ENCODE measurements around the gene LRBA. TPM values are rescaled to one million over a fixed set of nuclear protein-coding genes. Genes with fewer than 3 reads are reported as not detected.

The LRBA gene
- total RNA-seq, 1 donor from 2014 or later, result 54.0 TPM

DNA sequence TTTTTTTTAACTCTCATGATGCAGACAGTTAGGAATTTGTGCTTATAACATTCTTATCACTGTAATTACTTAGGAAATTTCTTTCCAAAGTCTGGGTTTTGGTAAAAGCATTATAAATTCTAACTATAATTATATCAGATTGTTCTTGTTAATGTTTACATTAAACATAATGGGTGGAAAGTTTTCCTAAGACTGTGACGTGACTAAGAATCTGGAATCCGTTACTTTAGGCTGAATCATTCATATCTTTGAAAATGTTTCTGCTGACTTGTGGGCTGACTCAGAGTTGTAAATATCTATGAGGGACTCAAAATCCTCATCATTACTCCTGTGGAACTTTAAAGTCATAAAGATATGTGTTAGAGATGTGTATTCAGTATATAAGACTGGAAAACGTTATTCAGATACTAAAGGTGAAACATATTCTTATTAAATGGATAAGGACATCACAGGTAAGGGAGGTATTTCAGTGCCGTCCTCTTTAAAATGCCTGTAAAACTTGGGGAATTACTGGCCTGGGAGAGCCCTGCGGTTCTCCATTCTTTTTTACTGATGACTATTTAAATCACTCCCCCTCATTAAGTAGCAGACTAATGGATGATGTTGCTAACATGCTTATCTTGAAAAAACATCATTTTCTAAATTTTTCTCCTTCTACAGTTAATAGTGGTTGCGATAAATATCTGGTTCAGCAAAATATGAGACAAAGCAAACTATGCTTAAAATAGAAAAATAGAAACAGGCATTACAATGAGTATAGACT lies 777.8 kb downstream of the LRBA start:
- H3K27me3 Mint-ChIP-seq, result peaks cover 12% of the 10 kb centered on the region
- no peaks in the 10 kb centered on the region for H3K36me3 Mint-ChIP-seq (ENCODE audit: low read depth)
- intact Hi-C loops (cut with micrococcal nuclease), result no loop called here
- no peaks in the 10 kb centered on the region for H3K9me3 Mint-ChIP-seq
- no peak for DNase-seq
- H3K4me1 Mint-ChIP-seq, result no peaks in the 10 kb centered on the region
- H3K4me3 Mint-ChIP-seq, result no peak overlapping the region
- no peak overlapping the region for H3K27ac Mint-ChIP-seq

DNA sequence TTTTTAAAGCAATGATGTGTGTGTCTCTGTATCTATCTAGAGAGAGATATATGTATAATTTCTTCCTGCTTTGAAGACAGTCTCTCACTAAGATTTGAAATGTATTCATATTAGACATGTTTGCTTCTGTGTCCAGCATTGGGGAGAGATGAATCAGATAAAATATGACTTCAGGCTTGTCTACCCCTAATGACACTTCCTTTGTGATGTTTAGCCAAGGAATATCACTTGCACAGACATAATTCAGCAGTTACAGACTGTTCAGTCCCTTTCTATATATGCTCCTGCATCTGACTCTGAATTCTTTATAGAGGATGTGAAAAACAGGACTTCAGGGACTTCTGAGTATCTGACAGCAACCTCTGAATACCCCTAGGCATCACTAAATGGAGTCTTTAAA lies 778.5 kb downstream of the LRBA start:
- H3K4me1 Mint-ChIP-seq, result no peaks in the 10 kb centered on the region
- no peak overlapping the region for H3K4me3 Mint-ChIP-seq
- no peak overlapping the region for H3K27ac Mint-ChIP-seq
- H3K27me3 Mint-ChIP-seq, result peaks cover 15% of the 10 kb centered on the region
- H3K36me3 Mint-ChIP-seq (ENCODE audit: low read depth), result no peaks in the 10 kb centered on the region
- intact Hi-C loops (cut with micrococcal nuclease), result no loop called here
- DNase-seq, result no peak
- no peaks in the 10 kb centered on the region for H3K9me3 Mint-ChIP-seq

DNA sequence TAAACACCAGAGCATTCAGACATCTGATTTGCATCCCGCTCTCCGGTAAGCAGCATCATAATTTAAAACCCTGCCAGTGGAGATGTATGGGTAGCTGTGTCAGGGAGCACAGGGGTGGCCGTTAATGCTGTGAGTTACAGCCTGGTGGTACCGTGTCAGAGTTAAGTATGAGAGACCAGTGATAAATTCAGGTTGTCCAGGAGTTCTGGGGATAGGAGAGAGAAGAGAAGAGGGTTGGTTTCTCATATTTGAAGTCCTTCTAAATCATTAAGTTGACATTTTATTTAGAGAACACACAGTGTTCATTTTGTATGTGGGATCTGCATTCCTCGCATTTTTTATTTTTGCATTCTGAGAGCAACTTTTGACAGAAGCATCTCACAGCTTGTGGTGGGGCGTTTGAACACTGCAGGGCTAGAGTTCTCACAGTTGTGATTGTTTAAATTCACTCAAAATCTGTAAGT lies 779.2 kb downstream of the LRBA start:
- DNase-seq, result no peak
- Mint-ChIP-seq H3K27me3 (peaks cover 17% of the 10 kb centered on the region), H3K4me3 (no peak overlapping the region), H3K27ac (no peak overlapping the region), H3K36me3 (ENCODE audit: low read depth) (no peaks in the 10 kb centered on the region), H3K4me1 (no peaks in the 10 kb centered on the region), H3K9me3 (no peaks in the 10 kb centered on the region)
- intact Hi-C loops (cut with micrococcal nuclease), result no loop called here

DNA sequence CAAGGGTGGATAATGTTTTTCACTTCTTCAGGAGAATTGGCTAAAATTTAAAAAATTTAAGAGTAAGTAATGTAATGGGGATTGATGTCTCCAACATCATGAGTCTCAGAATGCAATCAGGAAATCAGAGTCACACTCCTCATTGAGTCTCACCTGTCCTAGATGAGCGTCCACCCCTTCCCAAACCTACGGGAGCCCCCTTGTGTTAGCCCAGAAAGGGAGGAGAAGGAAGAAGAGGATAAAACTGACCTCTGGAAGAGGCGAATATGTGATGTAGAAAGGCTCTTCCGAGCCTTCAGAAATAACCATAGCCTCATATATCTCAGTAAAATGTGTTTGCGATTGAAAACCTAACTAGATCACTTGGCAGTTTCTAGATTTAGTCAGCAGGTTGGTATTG lies 779.8 kb downstream of the LRBA start:
- H3K36me3 Mint-ChIP-seq (ENCODE audit: low read depth), result no peaks in the 10 kb centered on the region

DNA sequence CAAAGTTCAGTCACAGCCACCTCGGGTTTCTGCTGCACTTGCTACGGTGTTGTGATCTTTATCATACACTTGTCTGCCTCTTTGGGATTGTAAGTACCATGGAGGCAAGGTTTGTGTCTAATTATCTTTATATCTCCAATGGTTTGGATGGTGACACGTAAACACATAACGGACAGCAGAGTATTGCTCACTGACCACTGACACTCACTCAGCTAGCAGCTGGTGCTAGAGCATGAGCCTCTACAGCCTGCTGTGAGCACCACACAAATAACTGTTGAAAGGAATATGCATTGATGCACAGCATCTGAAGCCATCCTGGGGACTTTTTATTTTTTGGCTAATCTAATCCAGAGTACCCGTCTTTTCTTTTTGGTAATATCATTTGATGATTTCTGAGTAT lies 780.8 kb downstream of the LRBA start:
- Mint-ChIP-seq H3K4me1 (no peaks in the 10 kb centered on the region), H3K36me3 (ENCODE audit: low read depth) (no peaks in the 10 kb centered on the region), H3K27ac (no peak overlapping the region), H3K4me3 (no peak overlapping the region), H3K9me3 (no peaks in the 10 kb centered on the region), H3K27me3 (peaks cover 19% of the 10 kb centered on the region)
- intact Hi-C loops (cut with micrococcal nuclease), result no loop called here
- DNase-seq, result no peak

More for the DNA sequence above, 779.8 kb downstream of the LRBA start:
- Mint-ChIP-seq H3K27me3 (peaks cover 17% of the 10 kb centered on the region), H3K4me1 (no peaks in the 10 kb centered on the region), H3K4me3 (no peak overlapping the region), H3K9me3 (no peaks in the 10 kb centered on the region), H3K27ac (no peak overlapping the region)
- intact Hi-C loops (cut with micrococcal nuclease), result no loop called here
- DNase-seq, result no peak

DNA sequence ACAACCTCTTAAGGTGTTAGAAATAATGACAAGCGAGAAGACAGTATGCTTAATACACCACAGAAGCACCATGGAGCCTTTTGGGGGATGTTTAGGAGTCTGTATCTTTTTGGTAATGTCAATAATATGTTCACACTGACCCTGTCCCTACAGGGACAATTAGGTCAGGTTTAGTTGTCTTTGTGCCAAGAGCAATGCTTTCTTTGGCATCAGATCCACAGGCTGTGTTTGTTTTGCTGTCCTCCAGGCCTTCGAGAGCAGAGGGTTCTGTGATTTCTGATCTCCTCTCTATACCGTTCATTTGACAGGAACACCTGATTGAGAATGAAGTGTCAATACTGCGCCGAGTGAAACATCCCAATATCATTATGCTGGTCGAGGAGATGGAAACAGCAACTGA lies 783.1 kb downstream of the LRBA start:
- H3K27ac Mint-ChIP-seq, result no peak overlapping the region
- no peak overlapping the region for H3K4me3 Mint-ChIP-seq
- H3K4me1 Mint-ChIP-seq, result no peaks in the 10 kb centered on the region
- intact Hi-C loops (cut with micrococcal nuclease), result no loop called here
- H3K9me3 Mint-ChIP-seq, result no peaks in the 10 kb centered on the region
- DNase-seq, result no peak
- peaks cover 16% of the 10 kb centered on the region for H3K27me3 Mint-ChIP-seq
- H3K36me3 Mint-ChIP-seq (ENCODE audit: low read depth), result no peaks in the 10 kb centered on the region

DNA sequence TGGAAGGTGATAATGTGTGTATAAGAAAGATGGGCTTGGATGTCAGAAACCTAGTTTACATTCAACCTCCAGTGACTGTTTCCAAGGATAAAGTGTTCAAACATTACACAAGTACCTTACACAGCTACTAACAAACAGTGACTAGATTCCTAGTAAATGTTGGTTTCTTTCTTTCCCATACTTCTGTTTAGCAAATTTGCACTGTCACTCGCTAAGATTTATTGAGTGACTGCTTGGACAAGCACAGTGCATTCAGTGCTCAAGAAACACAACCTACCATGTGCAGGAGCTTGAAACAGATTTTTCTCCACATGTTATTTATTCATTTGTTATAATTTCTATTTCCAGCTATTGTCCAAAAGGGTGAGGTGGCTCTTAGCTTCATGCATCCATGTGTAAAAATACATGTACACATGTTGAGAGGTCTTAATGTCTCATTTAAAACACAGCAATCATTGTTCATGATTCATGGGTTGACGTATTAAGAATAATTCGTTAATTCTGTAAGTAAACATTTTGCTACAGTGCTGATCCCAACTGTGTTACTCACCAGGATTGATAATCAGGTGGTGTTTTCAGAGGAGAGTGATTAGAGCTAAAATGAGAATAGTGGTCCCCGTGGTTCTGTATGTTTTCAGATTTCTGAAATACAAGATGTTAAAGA lies 783.8 kb downstream of the LRBA start:
- H3K27ac Mint-ChIP-seq, result no peak overlapping the region
- H3K9me3 Mint-ChIP-seq, result no peaks in the 10 kb centered on the region
- H3K4me1 Mint-ChIP-seq, result no peaks in the 10 kb centered on the region
- DNase-seq, result no peak
- intact Hi-C loops (cut with micrococcal nuclease), result no loop called here
- no peaks in the 10 kb centered on the region for H3K36me3 Mint-ChIP-seq (ENCODE audit: low read depth)
- no peak overlapping the region for H3K4me3 Mint-ChIP-seq
- peaks cover 16% of the 10 kb centered on the region for H3K27me3 Mint-ChIP-seq

DNA sequence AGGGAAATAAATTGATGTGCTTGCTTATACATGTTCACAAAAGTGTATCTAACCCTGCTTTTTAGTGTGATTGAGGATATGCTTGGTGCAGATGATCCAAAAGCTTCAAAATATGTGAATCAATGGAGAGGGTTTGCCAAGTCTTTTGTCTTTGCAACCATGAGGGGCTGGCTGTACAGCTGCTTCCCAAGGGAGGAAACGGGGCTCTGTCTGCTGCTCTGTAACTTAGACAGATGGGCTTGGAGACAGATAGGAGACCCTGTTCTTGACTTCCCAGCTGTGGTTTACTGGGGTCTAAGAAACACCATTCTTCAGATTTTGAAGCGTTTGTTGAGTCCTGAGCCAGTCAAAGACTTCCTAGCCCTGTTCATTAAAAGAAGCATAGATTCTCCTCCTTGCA lies 784.5 kb downstream of the LRBA start:
- no peak for DNase-seq
- no peak overlapping the region for H3K4me3 Mint-ChIP-seq
- no peaks in the 10 kb centered on the region for H3K9me3 Mint-ChIP-seq
- H3K36me3 Mint-ChIP-seq (ENCODE audit: low read depth), result no peaks in the 10 kb centered on the region
- H3K4me1 Mint-ChIP-seq, result no peaks in the 10 kb centered on the region
- H3K27me3 Mint-ChIP-seq, result peaks cover 14% of the 10 kb centered on the region
- H3K27ac Mint-ChIP-seq, result no peak overlapping the region
- intact Hi-C loops (cut with micrococcal nuclease), result no loop called here

DNA sequence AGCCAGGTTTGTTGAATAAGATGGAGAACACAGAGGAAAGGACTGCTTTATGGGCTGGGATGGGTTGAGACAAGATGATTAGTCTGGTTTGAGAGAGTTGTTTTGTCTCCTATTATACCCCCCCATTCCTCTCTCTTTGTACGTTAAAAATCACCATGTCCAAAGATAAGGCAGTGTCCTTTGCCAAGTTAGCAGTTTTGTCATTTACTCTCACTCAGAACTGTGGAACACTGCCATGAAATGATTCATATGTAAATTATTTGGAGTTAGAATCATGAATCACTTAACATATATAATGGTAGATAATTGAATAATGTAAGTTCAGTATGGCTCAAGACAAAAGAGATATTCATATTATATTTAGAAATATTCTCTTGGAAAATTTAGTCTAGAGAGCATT lies 785.6 kb downstream of the LRBA start:
- no peaks in the 10 kb centered on the region for H3K36me3 Mint-ChIP-seq (ENCODE audit: low read depth)
- no peak overlapping the region for H3K27ac Mint-ChIP-seq
- H3K4me3 Mint-ChIP-seq, result no peak overlapping the region
- H3K9me3 Mint-ChIP-seq, result no peaks in the 10 kb centered on the region
- no peaks in the 10 kb centered on the region for H3K4me1 Mint-ChIP-seq
- H3K27me3 Mint-ChIP-seq, result peaks cover 14% of the 10 kb centered on the region
- DNase-seq, result no peak
- intact Hi-C loops (cut with micrococcal nuclease), result no loop called here

DNA sequence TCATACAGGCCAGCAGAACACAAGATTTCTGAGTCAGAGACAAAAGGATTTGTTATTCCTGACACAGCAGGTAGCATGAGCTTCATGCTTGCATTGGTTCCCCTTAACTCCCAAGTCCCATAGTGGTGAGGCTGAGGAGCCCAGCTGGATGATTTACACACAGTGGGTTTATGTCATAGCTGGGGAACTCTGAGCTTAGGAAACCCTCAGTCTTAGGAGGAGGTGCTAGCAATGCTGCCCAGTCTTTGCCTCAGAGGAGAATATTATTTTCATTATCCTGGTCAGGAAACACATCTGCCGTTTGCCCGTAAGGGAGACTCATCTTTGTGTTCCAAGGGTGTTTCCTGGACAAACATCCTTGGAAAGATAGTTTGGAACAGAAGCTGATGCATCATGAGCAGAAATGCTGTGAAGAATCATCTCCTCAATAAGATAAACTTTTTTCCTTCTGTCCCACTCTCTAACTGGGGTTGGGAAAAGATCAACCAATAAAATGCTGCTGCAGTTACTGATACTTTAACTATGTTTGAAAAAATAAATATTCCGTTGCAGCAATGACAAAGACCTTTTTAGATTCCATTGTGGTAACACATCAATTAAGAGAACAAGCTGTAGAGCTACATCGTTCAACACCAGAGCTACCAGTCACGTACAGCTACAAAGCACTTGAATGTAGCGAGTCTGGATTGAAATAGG lies 790.0 kb downstream of the LRBA start:
- DNase-seq, result no peak
- Mint-ChIP-seq H3K4me3 (no peak overlapping the region), H3K4me1 (no peaks in the 10 kb centered on the region)

DNA sequence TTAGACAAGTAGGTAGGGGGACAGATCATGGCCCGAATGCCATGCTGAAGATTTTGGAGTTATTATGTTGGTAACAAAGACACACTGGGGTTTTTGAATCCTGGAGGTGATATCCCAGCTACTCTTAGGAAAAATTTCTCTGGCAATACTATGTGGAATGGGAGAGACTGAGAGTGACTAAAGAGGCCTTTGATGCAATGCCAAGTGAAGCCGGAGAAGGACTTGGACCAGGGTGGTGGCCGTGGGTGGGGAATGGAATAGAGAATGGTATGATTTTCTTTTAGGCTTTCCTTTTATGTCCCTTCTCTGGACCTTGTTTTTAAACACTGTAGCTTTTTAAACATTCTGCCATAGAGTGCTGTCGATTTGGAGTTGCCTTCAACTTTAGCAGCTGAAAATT lies 795.2 kb downstream of the LRBA start:
- no peak overlapping the region for H3K4me3 Mint-ChIP-seq
- no peak overlapping the region for H3K27ac Mint-ChIP-seq
- H3K4me1 Mint-ChIP-seq, result no peaks in the 10 kb centered on the region
- H3K9me3 Mint-ChIP-seq, result no peaks in the 10 kb centered on the region
- intact Hi-C loops (cut with micrococcal nuclease), result no loop called here
- no peaks in the 10 kb centered on the region for H3K27me3 Mint-ChIP-seq
- no peaks in the 10 kb centered on the region for H3K36me3 Mint-ChIP-seq (ENCODE audit: low read depth)
- DNase-seq, result no peak

More for the DNA sequence above, 790.0 kb downstream of the LRBA start:
- no peaks in the 10 kb centered on the region for H3K9me3 Mint-ChIP-seq
- no peak overlapping the region for H3K27ac Mint-ChIP-seq
- no peaks in the 10 kb centered on the region for H3K27me3 Mint-ChIP-seq
- intact Hi-C loops (cut with micrococcal nuclease), result no loop called here
- no peaks in the 10 kb centered on the region for H3K36me3 Mint-ChIP-seq (ENCODE audit: low read depth)

DNA sequence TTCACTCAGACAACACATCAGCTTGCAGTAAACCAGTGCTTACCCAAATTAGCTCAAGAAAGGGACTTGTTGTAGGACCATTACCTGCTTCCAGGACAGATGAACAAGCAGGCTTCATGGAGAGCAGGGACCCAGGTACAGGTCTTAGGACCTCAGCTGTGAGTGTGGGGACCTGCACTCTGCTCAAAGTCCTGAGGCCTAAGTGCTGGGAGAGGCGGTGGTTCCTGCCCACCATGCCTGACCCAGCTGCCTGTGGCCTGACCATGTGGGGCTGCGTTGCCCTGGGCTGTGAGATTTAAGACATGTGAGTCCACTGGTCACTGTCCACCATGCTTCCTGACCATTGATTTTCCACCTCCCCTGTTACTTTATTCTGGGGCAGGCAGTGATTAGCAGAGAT lies 796.6 kb downstream of the LRBA start:
- Mint-ChIP-seq H3K9me3 (no peaks in the 10 kb centered on the region), H3K36me3 (ENCODE audit: low read depth) (no peaks in the 10 kb centered on the region)
- intact Hi-C loops (cut with micrococcal nuclease), result no loop called here

DNA sequence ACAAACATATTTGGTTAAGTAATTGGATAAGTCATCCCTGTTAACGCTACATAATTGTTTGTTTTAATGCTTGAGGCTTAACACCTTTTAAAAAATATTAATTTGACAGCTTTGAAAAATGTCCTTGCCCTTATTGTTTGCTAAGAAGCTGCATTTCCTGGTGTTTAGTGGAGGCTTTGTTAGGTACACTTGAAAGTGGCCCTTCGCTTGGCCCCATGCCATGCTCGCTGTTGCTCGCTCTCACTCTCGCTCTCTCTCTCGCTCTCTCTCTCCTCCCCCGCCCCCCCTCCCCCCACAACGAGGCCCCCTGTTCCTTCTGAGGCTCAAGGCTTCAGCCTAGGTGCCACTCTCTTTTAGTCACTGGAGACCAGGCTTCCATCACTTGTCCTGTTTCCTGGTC lies 797.3 kb downstream of the LRBA start:
- no peak overlapping the region for H3K27ac Mint-ChIP-seq
- H3K4me1 Mint-ChIP-seq, result no peaks in the 10 kb centered on the region
- no peak for DNase-seq
- no peaks in the 10 kb centered on the region for H3K27me3 Mint-ChIP-seq
- no peak overlapping the region for H3K4me3 Mint-ChIP-seq
- no peaks in the 10 kb centered on the region for H3K9me3 Mint-ChIP-seq
- intact Hi-C loops (cut with micrococcal nuclease), result no loop called here
- no peaks in the 10 kb centered on the region for H3K36me3 Mint-ChIP-seq (ENCODE audit: low read depth)

More for the DNA sequence above, 796.6 kb downstream of the LRBA start:
- Mint-ChIP-seq H3K4me1 (no peaks in the 10 kb centered on the region), H3K27me3 (no peaks in the 10 kb centered on the region), H3K4me3 (no peak overlapping the region), H3K27ac (no peak overlapping the region)
- no peak for DNase-seq

DNA sequence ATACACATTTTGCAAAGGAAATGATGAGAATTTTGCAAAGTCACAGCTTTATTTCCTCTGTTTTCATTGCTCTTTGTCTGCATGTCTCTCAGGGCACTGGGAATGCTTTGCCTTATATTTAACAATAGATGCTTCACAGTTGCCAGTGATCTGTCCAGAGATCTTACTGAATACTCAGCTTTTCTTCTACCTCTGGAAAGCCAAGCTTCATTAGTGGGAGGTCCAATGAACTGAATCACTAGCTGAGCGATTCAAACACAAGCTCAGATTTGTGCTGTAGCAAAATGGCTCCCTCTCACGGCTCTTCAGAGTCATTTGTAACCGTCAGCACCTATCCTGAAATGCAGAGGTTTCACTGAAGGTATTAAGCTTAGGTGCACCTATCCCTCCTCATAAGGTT lies 797.9 kb downstream of the LRBA start:
- Mint-ChIP-seq H3K4me1 (no peaks in the 10 kb centered on the region), H3K36me3 (ENCODE audit: low read depth) (no peaks in the 10 kb centered on the region), H3K27me3 (peaks cover under 1% of the 10 kb centered on the region), H3K4me3 (no peak overlapping the region), H3K9me3 (no peaks in the 10 kb centered on the region), H3K27ac (no peak overlapping the region)
- no peak for DNase-seq
- intact Hi-C loops (cut with micrococcal nuclease), result no loop called here
